Medulla oblongata (tissue), 1 donor: Measurements from ENCODE around the gene PICALM.

Experiments used
- DNase-seq: peaks from one replicate; pipeline ENCODE4 v3.0.0-alpha.2; 2015; ENCODE audit errors: extremely low spot score

The PICALM gene

GRCh38 chr11:86081455-86081854 lies 12.6 kb upstream of the PICALM start:
- DNase-seq = no peak

DNA sequence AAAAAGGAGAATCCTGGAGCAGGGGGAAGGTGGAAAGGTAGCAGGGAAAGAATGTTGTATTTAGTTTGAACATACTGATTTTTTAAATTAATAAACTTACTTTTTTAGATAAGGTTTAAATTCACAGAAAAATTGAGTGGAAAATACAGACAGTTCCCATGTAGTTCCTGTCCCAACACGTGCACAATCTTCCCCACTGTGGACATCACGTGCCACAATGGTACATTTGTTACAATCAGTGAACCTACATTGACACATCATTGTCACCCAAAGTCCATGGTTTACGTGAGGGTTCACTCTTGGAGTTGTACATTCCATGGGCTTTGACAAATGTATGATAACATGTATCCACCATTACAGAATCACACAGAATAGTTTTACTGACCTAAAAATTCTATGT lies 10.5 kb upstream of the PICALM start:
- DNase-seq = no peak

- DNase-seq = no peak
Measured at GRCh38 chr11:86073948-86074347, 5.1 kb upstream of the PICALM start.

GRCh38 chr11:86072211-86072610 lies 3.3 kb upstream of the PICALM start:
- no peak for DNase-seq

- no peak for DNase-seq
Measured at GRCh38 chr11:86070142-86071056, 1.5 kb upstream of the PICALM start.

DNA sequence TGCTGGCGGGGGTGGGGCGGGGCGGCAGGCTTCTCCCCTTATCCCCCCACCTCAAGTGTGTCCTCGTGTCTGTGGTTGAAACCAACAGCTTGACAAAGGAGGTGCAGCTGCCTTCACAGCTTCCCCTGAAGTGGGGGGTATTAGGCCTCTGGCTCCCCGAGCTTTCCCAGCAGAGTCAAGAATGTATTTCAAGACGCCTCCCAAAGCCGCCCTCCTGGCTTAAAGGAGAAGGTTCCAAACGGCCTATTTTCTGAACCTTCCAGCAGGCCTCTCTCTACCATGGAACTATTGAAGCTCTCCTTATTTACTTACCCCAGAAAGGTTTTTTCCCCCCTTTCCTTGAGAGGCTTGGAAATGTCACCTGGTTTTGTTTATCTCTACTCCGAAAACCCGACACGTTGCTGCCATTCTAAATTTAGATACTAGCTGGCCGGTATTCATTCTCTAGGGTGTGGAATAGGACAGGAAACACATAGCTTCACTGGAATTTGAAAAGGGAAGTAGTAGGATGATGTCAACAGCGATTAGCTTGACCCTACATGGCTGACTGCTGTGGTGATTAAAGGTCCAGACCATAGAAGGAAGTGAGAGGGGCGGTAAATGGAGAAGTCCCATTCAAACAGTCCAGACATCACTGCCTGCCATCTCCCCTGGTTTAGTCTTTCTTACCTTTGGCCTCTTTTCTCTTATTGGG lies 671 bp upstream of the PICALM start:
- DNase-seq = peak; percentile 84

GRCh38 chr11:86068138-86068871 lies 579 bp downstream of the PICALM start:
- peak; percentile 50 for DNase-seq

- DNase-seq = peak; percentile 59
Measured at GRCh38 chr11:86067851-86068137, 1.1 kb downstream of the PICALM start.

DNA sequence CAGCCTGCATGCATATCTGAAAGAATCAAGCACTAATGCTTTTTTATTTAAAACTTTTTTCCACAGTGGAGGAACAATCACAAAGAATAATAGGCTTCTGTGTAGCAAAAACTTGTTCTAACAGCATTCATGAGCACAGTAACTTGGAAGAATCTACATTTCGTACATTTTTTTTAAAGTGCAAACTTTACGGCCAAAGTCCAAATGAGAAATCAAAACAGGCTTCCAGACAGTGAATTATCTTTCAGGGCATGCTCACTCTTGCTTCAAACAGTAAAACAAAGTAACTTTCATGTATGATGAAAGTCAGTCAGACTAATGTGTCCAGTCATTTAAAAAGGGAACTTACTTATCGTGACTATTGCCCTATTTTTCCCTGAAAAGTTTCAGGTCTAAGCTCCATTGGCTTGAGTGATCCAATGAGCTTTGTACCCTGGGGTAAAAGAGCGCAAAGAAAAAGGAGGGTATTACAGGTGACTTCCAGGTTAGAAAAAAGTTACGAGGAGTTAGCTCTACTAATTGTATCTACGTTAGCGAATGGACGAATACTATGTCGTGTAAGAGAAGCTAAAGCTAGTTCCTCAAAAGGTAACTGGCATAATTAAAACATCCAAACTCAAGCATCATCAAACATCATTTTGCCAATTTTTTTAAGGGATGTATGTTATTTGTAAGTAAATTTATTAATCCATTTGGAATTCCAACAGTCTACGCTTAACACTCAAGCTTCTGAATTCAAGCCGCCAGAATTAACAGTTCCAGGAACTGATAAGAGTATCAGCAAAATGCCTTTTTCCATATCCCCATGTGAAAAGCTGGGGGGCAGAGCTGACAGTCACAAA lies 1.7 kb downstream of the PICALM start:
- peak; percentile 68 for DNase-seq

DNA sequence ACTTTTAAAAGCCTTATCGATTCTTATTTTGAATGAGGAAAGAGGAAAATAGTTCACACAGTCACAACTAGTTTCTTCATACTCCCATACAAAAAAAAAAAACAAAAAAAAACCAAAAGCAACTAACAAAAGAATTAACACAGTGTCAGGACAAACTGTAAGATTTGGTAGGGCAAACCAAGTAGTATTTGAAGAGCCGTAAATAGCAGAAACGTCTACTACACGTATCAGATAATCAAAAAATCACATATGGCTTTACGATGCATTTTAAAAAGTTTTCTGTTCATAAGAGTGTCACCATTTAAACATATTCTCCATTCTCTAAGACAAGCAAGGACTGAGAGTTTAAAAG lies 2.3 kb downstream of the PICALM start:
- no peak for DNase-seq

DNA sequence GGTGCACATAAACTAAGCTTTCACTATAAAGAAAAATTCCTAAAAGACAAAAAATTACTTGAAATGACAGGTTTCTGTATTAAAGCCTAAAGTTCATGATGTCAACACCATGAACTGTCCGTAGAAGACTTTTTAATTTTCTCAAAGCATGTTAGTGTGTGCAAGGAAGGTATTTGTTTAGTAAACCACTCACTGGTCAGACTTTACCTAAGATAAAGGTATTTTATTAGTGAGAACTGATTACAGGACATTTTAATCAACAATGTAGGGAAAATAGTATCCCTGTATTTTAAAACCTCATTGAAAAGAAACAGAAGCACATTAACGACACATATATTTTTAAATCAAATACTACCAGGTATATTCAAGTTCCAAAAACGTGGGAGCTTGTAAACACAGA lies 2.9 kb downstream of the PICALM start:
- no peak for DNase-seq

DNA sequence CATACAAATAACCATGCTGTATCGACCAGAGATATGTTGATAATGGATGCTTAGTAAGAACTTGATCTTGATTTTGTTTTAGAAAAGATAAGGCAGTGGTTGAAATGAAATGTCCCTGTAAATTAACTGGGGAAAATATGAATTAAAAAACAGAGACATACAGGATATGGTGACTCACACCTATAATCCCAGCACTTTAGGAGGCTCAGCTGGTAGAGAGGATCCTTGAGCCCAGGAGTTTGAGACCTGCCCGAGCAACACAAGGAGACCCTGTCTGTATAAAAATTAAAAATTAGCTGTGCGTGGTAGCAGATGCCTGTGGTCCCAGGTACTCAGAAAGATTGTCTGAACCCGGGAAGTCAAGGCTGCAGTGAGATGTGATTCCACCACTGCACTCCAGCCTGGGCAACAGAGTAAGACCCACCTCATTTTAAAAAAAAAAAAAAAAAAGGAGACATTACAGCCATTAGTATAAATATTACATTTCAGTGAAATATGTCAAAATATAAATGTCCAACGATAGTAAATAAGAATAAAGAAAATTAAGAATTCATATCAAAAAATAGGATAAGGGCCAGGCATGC lies 4.6 kb downstream of the PICALM start:
- DNase-seq = no peak

DNA sequence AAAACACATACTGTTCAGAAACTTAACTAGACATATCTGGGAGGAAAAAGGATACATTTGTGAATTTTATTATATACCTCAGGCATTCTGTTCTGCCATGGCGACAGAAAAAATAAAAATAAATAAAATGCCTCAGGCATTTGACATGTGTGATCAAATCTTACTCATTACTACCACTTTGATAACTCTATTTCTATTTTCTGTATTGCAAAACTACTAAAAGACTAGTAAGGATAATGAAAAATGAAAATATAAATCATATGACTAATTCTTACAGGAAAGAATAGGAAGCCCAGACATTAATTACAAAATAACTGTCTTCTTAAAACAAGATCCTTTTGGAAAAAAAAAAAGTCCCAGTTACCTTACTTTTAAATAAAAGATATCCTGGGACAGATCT lies 5.3 kb downstream of the PICALM start:
- DNase-seq = no peak

- DNase-seq = peak; percentile 8
Measured at GRCh38 chr11:86062719-86063118, 6.2 kb downstream of the PICALM start.

GRCh38 chr11:86061483-86062205 lies 7.2 kb downstream of the PICALM start:
- no peak for DNase-seq

GRCh38 chr11:86060544-86060943 lies 8.3 kb downstream of the PICALM start:
- DNase-seq = no peak

GRCh38 chr11:86058360-86058759 lies 10.5 kb downstream of the PICALM start:
- DNase-seq = no peak

DNA sequence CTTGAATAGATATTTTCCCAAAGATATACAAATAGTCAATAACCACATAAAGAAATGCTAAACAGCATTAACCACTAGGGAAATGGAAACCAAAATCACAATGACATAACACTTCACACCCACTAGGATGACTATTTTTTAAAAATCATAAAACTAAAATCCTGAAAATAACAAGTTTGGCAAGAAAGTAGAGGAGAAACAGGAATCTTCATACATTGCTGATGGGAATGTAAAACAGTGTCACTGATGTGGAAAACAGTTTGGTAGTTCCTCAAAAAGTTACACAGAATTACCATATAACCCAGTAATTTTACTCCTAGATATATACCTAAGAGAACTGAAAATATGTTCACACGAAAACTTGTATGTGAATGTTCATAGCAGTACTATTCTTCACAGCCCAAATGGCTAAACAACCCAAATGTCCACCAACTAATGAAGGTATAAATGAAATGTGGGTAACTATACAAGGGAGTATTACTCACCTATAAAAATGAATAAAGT lies 12.5 kb downstream of the PICALM start:
- DNase-seq = no peak

DNA sequence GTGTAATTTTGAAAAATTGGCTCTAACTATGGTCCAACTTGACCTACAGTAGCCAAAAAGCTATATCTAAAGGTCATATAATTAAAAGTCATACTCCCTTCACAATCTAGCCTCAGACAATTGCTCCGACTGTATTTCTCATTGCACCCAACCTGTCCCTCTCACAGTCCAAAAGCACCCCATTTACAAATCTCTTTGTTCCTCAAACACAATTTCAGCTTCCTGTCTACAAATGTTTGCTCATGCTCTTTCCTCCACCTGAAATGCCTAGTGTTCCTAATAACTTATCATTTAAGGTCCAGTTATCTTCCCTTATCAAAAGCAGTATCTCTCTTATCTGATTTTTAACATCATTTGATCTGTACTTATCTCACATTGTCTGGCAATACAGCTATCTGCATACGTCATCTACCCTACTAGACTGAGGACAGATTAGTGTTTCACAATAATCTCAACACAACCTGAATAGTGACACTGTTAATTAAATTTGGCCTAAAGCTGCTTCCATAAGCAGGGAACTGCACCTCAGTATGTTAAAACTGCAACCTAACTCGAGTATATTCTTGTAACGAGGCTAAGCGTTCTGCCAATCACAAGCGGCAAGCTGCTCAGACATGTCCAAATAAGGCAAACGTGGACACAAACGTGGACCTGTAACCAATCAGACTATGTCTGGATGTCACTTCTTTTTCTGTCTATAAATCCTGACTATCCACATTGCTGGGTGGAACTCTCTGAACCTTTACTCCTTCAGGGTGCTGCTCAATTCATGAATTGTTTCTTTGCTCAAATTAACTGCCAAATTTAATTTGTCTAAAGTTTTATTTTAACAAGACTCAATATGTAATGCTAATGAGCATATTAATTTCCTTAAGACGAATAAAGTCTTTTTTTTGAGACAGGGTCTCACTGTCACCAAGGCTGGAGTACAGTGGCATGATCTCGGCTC lies 15.9 kb downstream of the PICALM start:
- no peak for DNase-seq
